LHCN-M2 (cell line): Measurements from ENCODE around the gene DOP1B. TPM values are rescaled to one million over a fixed set of nuclear protein-coding genes. Genes with fewer than 3 reads are reported as not detected.
"Not testable (repeated sequence)": the region's sequence is repeated elsewhere in the genome, so short reads cannot be mapped to it uniquely, and the experiment has no call there.

Experiments used
- DNase-seq: peaks from one replicate; pipeline ENCODE4 v3.0.0-alpha.2; 2012; ENCODE audit warnings: low read depth
- total RNA-seq: library from RNA; depleted of rRNA; stranded (reverse); fragments of >200 nt; gene quantifications from 2 replicates; pipeline ENCODE4 v1.2.3, GENCODE V29; 2014

DOP1B gene
- total RNA-seq, 1 experiment from 2014 or later: 4.2 TPM

DNA sequence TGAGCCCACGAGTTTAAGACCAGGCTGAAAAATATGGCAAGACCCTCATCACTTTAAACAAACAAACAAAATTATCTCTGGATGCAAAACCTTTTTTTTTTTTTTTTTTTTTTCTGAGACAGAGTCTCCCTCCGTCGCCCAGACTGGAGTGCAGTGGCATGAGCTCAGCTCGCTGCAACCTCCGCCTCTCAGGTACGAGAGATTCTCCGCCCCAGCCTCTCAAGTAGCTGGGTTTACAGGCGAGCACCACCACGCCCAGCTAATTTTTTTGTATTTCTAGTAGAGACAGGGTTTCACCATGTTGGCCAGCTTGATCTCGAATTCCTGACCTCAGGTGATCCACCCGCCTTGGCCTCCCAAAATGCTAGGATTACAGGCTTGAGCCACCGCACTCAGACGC, 16.8 kb upstream of the DOP1B start:
- not testable (repeated sequence) for DNase-seq

GRCh38 chr21:36141513-36141925, 15.1 kb upstream of the DOP1B start:
- DNase-seq: peak; percentile 83

- DNase-seq: not testable (repeated sequence)
Observed at GRCh38 chr21:36144233-36144632, 12.4 kb upstream of the DOP1B start.

DNA sequence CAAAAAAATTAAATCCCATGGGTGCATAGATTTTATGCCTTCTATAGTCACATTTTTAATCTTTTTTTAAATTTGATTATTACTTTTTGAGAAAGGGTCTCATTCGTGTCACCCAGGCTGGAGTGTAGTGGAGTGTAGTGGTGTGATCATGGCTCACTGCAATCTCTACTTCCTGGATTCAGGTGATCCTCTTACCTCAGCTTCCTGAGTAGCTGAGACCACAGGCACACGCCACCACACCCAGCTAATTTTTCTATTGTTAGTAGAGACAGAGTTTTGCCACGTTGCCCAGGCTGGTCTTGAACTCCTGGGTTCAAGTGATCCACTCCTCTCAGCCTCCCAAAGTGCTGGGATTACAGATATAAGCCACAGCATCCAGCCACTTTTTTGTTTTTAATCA, 11.4 kb upstream of the DOP1B start:
- DNase-seq: no peak

DNA sequence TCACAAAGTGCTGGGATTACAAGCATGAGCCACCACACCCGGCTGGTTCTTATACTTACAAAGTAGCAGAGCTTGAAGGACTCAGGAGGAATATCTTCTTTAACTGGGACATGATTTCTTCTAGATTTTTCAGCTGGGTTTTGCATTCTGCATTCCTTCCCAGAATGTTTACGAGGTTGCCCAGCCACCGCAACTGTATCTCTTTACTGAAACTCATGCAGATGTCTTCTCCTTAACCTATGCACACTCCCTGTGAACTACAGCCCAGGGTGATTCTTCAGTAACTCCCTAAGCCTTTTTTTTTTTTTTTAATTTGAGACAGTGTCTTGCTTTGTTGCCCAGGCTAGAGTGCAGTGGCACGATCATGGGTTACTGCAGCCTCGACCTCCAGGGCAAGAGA, 8.7 kb upstream of the DOP1B start:
- DNase-seq: no peak

GRCh38 chr21:36148886-36149285, 7.7 kb upstream of the DOP1B start:
- DNase-seq: no peak

DNA sequence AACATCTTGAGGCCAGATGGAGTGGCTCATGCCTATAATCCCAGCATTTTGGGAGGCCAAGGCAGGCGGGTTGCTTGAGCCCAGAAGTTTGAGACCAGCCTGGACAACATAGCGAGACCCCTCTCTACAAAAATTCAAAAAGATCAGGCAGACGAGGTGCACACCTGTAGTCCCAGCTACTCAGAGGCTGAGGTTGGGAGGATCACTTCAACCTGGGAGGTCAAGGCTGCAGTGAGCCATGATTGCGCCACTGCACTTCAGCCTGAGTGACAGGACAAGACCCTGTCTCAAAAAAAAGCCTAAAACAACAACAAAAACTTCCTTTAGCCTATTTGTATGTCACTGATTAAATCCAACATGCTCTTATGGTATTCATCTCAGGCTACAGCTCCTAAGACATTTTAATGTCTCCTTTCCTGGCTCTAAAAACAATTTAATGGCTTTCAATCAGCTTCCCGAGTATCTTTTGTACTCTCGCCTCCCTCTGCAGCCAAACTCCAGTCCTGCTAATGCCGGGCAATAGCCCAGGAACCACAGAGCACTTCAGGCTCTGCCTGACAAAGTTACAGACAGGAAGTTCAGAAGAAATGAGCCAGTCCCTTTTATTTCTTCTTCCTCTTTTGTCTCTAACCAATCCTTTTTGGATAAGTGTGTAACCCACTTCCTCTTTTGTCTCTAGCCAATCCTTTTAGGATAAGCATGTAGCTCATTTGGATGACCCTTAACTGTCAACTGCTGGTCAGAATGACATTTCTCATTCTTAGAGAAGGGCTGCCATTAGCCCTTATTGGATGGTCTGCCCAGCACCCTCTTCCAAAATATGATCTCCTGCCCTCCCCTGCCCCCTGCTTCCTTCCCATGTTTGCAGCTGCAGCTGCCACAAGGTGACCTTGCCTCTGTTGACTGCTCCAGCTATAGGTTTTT, 6.6 kb upstream of the DOP1B start:
- DNase-seq: peak; percentile 44

DNA sequence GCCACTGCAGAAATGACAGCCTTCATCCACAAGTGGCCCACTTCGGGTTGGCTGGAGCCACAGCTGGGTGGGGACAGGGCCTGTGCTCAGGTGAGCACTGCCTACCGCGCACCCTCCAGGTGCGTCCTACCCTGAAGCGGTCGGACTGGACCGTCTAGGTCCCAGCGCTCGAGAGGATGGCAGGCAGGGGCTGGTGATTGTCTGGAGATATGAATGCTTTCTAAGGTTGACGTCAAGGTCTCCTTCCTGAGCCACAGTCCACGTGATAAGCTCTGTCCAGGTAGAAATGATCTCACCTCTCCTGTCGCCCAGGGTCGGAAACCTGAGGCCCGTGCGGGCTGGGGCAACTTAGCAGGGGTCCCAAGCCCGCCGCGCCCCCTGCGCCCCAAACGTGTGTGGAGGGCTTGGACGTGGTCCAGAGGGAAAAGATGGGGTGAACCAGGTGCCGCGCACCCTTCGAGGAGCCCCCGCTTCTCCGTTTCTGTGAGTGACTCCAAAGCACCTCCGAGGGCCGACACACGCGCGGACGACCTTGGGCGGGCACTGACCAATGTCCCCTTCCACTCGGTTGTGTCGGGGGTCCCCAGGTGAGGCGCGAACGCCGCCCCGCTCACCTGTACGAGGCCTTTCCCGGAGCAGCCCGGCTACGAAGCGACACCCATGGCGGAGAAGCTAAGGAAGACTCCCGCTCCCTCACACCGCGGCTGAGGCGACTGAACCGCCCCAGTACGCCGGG, 853 bp upstream of the DOP1B start:
- no peak for DNase-seq

GRCh38 chr21:36156339-36156814, 247 bp upstream of the DOP1B start:
- peak; percentile 96 for DNase-seq

DNA sequence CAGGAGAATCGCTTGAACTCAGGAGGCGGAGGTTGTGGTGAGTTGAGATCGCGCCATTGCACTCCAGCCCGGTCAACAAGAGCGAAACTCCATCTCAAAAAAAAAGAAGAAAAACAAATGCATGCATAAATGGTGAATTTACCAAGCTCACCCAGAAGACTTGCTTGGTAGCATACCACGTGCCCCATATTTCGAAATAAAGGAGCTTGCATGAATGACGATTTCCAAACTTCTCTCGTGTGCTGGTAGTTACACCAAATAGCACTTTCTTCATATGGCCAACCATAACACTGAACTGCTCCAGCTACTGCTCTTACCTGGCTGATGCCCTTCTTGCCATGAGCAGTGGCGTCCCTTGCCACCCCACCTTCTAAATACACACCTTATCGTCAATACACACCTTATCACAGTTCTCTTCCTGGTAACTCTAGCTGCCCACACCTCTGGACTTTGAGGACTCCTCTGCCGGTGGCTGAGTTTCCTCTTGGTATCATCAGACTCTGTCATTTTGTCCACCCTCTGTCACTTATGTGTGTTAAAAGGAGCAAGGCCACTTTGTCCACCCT, 2.8 kb downstream of the DOP1B start:
- no peak for DNase-seq

GRCh38 chr21:36160850-36161178, 4.2 kb downstream of the DOP1B start:
- DNase-seq: no peak

GRCh38 chr21:36162631-36163030, 6.0 kb downstream of the DOP1B start:
- peak; percentile 9 for DNase-seq

DNA sequence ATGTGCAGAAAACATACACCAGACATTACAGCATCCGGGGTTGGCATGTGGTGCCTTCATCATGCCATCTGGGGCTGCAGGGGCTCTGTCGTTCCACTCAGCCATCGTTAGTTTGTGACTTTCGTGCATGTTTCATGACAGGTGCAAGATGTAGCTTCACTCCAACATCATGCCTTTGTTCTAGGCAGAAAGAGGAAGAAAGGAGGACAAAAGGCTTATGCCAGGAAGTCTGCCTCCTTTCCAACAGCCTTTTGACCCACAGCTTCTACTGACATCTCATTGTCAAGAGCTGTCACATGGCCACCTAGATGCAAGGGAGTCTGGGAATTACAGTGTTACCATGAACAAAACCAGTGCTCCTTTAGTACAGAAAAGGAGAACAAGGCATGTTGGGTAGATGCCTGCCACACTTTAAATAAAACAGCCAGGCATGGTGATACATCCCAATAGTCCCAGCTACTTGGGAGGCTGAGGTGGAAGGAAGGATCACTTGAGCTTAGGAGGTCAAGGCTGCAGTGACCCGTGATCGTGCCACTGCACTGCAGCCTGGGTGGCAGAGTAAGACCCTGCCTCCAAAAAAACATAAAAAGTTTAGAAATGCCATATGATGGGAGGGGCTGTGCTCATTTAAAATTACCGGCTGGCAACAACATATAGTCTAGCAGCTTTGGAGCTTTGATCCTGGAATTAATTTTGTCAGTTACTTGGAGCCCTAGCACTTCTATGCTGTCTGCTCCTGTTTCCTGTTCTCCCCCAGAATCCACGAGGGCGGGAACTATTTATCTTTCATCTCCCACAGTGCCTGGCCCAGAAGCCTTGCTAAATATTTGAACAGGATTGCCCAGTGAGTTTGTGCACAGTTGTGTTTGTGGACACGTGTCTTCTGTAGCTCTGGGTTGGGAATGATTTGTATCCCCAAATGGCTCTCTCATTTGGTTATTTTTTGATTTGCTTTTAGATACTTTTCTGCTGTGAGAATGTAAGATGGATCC, 7.4 kb downstream of the DOP1B start:
- no peak for DNase-seq

- no peak for DNase-seq
Observed at GRCh38 chr21:36165356-36165755, 8.7 kb downstream of the DOP1B start.

GRCh38 chr21:36166705-36167104, 10.1 kb downstream of the DOP1B start:
- DNase-seq: no peak

DNA sequence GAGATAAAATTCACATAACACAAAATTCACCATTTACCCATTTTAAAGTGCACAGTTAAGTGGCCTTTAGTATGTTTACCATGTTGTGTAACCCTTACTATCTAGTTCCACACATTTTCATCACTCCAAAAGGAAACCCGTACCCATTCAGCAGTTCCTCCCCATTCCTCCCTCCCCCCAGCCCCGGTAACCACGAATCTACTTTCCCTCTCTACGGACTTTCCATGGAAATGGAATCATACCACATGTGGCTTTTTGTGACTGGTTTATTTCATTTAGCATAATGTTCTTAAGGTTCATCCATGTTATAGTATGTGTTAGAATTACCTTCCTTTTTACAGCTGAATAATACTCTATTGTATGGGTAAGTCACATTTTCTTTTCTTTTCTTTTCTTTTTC, 10.9 kb downstream of the DOP1B start:
- DNase-seq: no peak

DNA sequence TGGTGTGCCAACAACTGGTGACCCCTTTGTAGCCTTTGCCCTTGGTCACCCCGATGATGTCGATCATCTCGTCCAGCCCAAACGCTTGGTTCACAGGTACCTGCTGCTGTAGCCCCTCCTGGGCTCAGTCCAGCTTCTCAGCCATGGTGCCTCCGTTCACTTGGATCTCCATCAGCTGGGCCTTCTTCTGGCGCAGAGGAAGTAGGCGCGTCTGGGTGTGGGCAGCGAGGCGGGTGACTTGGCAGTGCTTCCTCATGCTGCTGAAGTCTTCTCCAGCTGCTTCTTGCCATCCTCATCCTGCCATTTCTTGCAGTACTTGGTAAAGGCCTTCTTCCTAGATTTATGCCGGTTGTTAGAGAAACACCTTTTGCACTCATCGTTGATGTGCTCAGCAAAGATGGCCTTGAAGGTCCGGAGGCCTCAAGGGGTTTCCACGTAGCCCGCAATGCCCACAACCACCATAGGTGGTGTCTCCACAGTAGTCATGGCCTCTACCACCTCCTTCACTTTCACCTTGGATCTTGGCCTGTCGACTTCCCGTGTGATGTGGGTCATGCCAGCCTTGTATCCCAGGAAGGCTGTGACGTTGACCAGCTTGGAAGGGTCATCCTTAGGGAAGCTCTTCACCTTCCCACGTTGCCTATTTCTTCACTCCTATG, 13.0 kb downstream of the DOP1B start:
- no peak for DNase-seq

DNA sequence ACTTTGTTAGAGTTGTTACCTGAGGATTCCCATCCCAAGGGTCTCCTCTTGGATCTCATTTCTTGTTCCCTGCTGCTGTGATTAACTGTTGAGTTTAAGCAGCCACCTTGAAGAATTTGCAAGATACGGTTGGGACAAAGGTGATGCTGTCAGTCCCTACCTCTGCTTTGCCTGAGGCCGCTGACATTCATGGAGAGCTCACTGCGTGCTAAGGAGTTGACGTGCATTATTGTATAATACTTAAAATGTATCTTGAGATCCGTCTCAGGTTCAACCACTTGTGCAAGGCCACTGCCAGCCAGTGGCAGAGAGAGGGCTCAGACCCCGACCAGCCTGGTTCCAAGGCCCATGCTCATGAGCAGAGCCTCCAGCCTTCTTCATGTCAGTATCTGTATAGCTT, 14.2 kb downstream of the DOP1B start:
- no peak for DNase-seq

GRCh38 chr21:36171336-36171735, 14.7 kb downstream of the DOP1B start:
- DNase-seq: no peak

- no peak for DNase-seq
Observed at GRCh38 chr21:36171741-36172331, 15.2 kb downstream of the DOP1B start.
